B cell (primary cell): ENCODE data around the gene OR52A1.
"Not testable (repeated sequence)": the region's sequence is repeated elsewhere in the genome, so short reads cannot be mapped to it uniquely, and the experiment has no call there.

ENCODE experiments used
- CTCF ChIP-seq: fragments of 200-600 bp; IDR thresholded peaks from one replicate; pipeline ENCODE4 v1.8.0; 2022; ENCODE audit warnings: antibody characterized with exemption, mild to moderate bottlenecking
- EZH2 ChIP-seq: IDR thresholded peaks from 2 replicates; pipeline ENCODE4 v1.6.1; 2012; ENCODE audit warnings: borderline replicate concordance, low read depth, mild to moderate bottlenecking, moderate library complexity, low read length; ENCODE audit not compliant: insufficient read depth, poor library complexity, severe bottlenecking

GRCh38 chr11:5161045-5161444, 6.5 kb upstream of the OR52A1 start:
- not testable (repeated sequence) for TF ChIP-seq CTCF, EZH2
